ENCODE results near the gene BET1L. TPM values are rescaled to one million over a fixed set of nuclear protein-coding genes. Genes with fewer than 3 reads are reported as not detected.
"Not testable (repeated sequence)": the region's sequence is repeated elsewhere in the genome, so short reads cannot be mapped to it uniquely, and the experiment has no call there.

Gene BET1L
- total RNA-seq, 2 experiments from 2014 or later, result 39.3 to 44.5 TPM

DNA sequence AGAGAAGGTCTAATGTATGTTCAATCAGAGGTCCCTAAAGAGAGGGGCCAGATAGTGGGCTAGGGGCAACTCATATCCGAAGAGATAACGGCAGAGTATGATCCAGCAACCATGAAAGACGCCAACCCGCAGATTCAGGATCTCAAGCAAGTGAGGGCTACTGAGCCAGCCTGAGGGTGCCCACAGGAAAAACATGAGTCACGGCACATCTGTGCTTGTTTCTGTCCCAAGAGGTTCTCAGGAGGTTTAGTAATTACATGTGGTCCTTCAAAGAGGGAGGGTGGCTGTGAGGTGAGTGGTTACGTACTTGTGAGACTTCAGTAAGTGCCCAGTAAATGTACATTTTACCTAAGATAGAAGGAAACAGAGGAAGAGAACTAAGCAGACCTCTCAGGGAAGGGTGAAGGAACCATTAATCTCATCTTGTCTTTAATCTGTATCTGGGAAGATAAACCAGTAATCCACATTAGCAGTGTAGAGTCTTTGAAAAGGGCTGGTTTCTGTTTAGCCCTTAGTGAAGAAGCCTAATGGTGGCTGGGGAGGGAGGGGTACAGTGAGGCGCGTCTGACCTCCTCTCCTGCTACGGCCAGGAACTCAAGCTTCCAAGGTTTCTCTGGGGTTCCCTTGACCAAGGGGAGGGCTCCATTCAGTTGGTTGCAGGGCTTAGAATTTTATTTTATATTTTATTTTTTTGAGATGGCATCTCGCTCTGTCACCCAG is 18.7 kb upstream of the BET1L start:
- CTCF ChIA-PET, result no interaction called here
- DNase-seq, result no peak
- Mint-ChIP-seq H3K4me1 (peaks cover 4% of the 10 kb centered on the region), H3K27me3 (no peaks in the 10 kb centered on the region), H3K36me3 (ENCODE audit: low read depth) (peaks cover 5% of the 10 kb centered on the region), H3K27ac (no peak overlapping the region), H3K9me3 (no peaks in the 10 kb centered on the region), H3K4me3 (no peak overlapping the region)
- POLR2A ChIA-PET, result no interaction called here

DNA sequence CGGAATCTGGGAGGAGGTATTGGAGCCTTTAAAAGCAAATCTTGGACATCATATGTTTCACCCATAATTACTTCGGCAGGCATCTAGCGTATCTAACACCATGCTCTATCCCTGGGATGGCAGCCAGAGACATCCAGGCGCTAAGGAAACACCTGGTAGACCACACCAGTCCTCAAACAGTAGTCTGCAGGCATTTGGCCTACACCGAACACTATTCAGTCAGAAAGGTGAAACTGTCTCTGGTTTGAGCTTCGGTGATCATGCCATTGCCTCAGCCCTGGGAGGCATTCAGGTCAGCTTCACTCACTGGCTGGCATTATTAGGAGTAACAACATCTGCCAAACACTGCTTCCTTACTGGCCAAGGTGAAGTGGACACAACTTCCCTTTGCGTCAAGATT is 17.2 kb upstream of the BET1L start:
- no peaks in the 10 kb centered on the region for H3K27me3 Mint-ChIP-seq
- peaks cover 4% of the 10 kb centered on the region for H3K4me1 Mint-ChIP-seq
- POLR2A ChIA-PET, result no interaction called here
- CTCF ChIA-PET, result no interaction called here
- H3K27ac Mint-ChIP-seq, result no peak overlapping the region
- no peaks in the 10 kb centered on the region for H3K9me3 Mint-ChIP-seq
- H3K36me3 Mint-ChIP-seq (ENCODE audit: low read depth), result no peaks in the 10 kb centered on the region
- DNase-seq, result no peak
- no peak overlapping the region for H3K4me3 Mint-ChIP-seq

DNA sequence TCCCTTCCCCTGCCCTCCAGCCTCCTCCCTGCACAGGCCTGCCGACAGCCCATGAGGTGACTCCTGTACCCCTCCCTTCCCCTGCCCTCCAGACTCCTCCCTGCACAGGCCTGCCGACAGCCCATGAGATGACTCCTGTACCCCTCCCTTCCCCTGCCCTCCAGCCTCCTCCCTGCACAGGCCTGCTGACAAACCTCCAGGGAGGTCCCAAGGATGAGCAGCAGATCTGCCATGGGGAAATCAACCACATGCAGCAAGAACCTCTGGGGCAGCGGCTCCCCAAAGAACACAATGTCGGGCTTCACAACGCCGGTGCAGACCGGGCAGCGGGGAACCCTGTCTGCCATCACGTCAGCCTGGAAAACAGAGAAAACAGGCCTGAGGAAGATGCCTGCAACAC is 16.7 kb upstream of the BET1L start:
- no peak for DNase-seq
- ChIA-PET POLR2A (interaction anchor here (0.8 kb wide), 1 partner anchor 13 kb away, joined by 4 read pairs; the partner anchor contains the start of gene PSMD13), CTCF (interaction anchor here (1.1 kb wide), 1 partner anchor 27 kb away, joined by 3 read pairs; no protein-coding TSS in a partner anchor)
- H3K4me3 Mint-ChIP-seq, result no peak overlapping the region
- H3K27ac Mint-ChIP-seq, result no peak overlapping the region
- no peaks in the 10 kb centered on the region for H3K36me3 Mint-ChIP-seq (ENCODE audit: low read depth)
- peaks cover 4% of the 10 kb centered on the region for H3K4me1 Mint-ChIP-seq
- H3K27me3 Mint-ChIP-seq, result no peaks in the 10 kb centered on the region
- H3K9me3 Mint-ChIP-seq, result no peaks in the 10 kb centered on the region

DNA sequence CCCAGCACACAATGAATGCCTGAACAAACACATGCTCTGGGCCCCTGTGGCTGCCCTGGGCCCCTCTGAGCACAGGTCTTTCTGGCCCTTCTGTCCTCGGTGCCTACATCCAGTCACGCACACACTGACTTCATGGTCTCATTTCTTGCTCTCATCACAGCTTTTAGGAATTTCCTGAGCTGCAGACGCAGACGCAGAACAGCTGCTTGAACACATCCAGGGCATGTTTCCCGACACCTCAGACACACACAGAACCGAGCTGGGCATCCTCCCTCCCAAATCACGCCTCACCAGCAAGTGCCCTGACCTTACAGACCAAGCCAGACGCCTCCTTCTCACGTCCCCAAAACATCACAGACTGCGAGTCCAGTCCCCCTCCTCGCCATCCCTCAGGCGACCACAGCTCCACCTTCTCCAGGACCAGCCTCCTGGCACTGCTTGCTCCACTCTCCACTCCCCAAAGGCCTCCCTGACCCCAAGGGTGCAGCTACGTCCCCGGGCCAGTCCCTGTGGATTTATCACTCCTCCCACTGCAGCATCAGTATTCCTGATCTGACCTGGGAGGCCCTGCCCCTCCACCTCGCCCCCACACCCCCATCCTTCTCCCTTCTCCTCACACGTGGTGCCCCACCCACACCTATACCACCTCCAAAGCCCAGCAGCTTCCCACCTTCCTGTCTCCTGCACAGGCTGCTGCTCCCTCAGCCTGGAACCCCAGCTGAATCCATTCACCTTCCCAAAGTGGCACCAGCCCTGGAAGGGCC is 16.0 kb upstream of the BET1L start:
- no peak overlapping the region for H3K4me3 Mint-ChIP-seq
- H3K27ac Mint-ChIP-seq, result no peak overlapping the region
- no peaks in the 10 kb centered on the region for H3K27me3 Mint-ChIP-seq
- H3K9me3 Mint-ChIP-seq, result no peaks in the 10 kb centered on the region
- no peaks in the 10 kb centered on the region for H3K36me3 Mint-ChIP-seq (ENCODE audit: low read depth)
- H3K4me1 Mint-ChIP-seq, result peaks cover 4% of the 10 kb centered on the region
- ChIA-PET CTCF (interaction anchor here (1.1 kb wide), 1 partner anchor 28 kb away, joined by 3 read pairs; no protein-coding TSS in a partner anchor), POLR2A (interaction anchor here (0.8 kb wide), 1 partner anchor 14 kb away, joined by 4 read pairs; the partner anchor contains the start of gene PSMD13)
- no peak for DNase-seq

DNA sequence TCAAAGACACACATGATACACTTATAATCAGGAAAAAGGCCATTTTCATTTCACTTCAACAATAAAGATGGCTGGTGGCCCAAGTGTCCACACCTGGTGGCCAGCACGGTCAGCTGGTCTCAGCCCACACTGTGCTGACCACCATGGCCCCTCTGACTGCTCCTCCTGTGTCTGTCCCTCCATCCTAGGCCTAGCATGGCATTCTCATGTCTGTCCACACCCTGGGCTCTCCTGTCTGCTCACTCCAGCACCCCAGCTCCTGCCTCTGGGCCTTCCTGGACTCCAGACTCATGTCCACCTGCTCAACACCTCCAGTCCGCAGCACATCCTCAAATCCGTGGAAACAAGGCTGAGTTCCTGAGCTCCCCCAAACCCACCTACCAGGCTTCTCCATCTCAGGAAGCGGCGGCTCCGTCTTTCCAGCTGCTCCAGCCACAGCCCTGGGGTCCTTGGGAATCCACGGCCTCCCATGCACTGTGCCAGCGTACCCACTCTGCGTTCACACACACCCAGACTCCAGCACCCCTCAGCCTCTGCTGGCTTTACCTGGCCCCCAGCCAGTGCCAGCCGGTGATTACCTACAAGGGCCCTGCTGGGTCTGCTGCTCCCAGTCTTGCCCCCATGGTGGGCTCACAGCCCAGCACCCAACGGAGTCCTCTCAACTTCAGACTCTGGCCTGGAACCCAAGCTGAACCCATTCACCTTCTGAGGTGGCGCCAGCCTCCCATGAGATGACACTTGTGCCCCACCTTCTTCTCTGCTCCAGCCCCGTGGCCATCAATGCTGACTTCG is 15.0 kb upstream of the BET1L start:
- no peak overlapping the region for H3K27ac Mint-ChIP-seq
- no peaks in the 10 kb centered on the region for H3K36me3 Mint-ChIP-seq (ENCODE audit: low read depth)
- H3K27me3 Mint-ChIP-seq, result no peaks in the 10 kb centered on the region
- CTCF ChIA-PET, result no interaction called here
- no peak overlapping the region for H3K4me3 Mint-ChIP-seq
- POLR2A ChIA-PET, result interaction anchor here (1.2 kb wide), 1 partner anchor 10 kb away, joined by 3 read pairs; no protein-coding TSS in a partner anchor
- no peaks in the 10 kb centered on the region for H3K9me3 Mint-ChIP-seq
- no peak for DNase-seq
- peaks cover 13% of the 10 kb centered on the region for H3K4me1 Mint-ChIP-seq

- DNase-seq, result no peak
- no peaks in the 10 kb centered on the region for H3K36me3 Mint-ChIP-seq (ENCODE audit: low read depth)
- no peak overlapping the region for H3K27ac Mint-ChIP-seq
- H3K27me3 Mint-ChIP-seq, result no peaks in the 10 kb centered on the region
- H3K9me3 Mint-ChIP-seq, result no peaks in the 10 kb centered on the region
- CTCF ChIA-PET, result no interaction called here
- peaks cover 15% of the 10 kb centered on the region for H3K4me1 Mint-ChIP-seq
- H3K4me3 Mint-ChIP-seq, result no peak overlapping the region
- POLR2A ChIA-PET, result interaction anchor here (1.2 kb wide), 1 partner anchor 9 kb away, joined by 3 read pairs; no protein-coding TSS in a partner anchor
Measured at GRCh38 chr11:221539-221938, 14.3 kb upstream of the BET1L start.

GRCh38 chr11:220641-221215 is 13.5 kb upstream of the BET1L start:
- H3K27ac Mint-ChIP-seq; H3K4me3 Mint-ChIP-seq; H3K36me3 Mint-ChIP-seq (ENCODE audit: low read depth); H3K27me3 Mint-ChIP-seq; DNase-seq; CTCF ChIA-PET; H3K9me3 Mint-ChIP-seq: not testable (repeated sequence)
- H3K4me1 Mint-ChIP-seq, result peaks cover 11% of the 10 kb centered on the region
- POLR2A ChIA-PET, result interaction anchor here (1.2 kb wide), 1 partner anchor 8 kb away, joined by 3 read pairs; no protein-coding TSS in a partner anchor

DNA sequence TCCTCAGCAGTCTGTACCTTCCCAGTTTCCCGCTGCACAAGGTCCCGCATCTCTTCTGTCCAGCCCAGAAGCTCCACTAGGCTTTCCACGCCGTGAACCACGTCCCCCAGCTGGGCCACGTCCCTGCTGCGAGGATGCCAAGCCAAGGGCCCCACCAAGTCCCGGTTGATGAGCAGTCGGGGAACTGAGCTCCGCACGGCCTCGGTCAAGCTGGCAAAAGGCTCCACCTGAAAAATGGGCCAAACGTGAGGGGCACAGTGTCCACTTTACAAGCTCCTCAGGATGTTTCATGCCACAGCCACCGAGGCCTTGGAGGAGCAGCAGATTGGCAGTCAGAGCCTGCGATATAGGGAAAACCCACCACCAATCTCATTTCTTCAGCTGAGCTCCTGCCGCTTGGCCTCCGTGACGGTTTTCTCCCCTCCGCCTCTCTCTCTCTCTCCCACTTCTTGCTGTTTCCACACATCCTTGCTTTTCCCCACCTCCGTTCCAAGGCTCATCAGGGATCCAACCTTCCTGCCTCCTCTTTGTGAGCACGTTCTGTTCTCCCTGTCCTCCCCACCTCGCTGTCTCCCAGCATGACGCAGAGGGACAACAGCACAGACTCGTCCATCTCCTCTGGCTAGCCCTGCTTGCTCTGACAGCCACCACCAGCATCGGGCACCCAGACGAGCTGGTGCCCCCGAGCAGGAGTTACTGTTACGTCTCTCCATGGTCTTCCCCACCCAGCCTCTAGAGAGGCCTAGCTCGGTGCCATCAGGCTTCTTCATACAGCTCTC is 11.8 kb upstream of the BET1L start:
- Mint-ChIP-seq H3K27me3 (no peaks in the 10 kb centered on the region), H3K9me3 (no peaks in the 10 kb centered on the region), H3K4me1 (peaks cover 11% of the 10 kb centered on the region), H3K27ac (no peak overlapping the region), H3K36me3 (ENCODE audit: low read depth) (peaks cover 15% of the 10 kb centered on the region), H3K4me3 (no peak overlapping the region)
- ChIA-PET CTCF (interaction anchor here (0.9 kb wide), 1 partner anchor 528 kb away, joined by 3 read pairs; the partner anchor contains the start of gene TALDO1), POLR2A (interaction anchor here (0.6 to 4.4 kb wide), 2 partner anchors 11 to 48 kb away, joined by 3 to 27 read pairs; partner anchors contain the start of genes BET1L and RIC8A)
- DNase-seq, result no peak

- Mint-ChIP-seq H3K9me3 (no peaks in the 10 kb centered on the region), H3K27me3 (no peaks in the 10 kb centered on the region), H3K27ac (no peak overlapping the region), H3K4me1 (peaks cover 11% of the 10 kb centered on the region), H3K36me3 (ENCODE audit: low read depth) (peaks cover 28% of the 10 kb centered on the region), H3K4me3 (no peak overlapping the region)
- ChIA-PET CTCF (interaction anchor here (1.4 kb wide), 1 partner anchor 10 kb away, joined by 3 read pairs; no protein-coding TSS in a partner anchor), POLR2A (interaction anchor here (0.6 to 4.4 kb wide), 3 partner anchors 10 to 50 kb away, joined by 3 to 27 read pairs (median 4); partner anchors contain the start of genes BET1L and RIC8A)
- no peak for DNase-seq
Measured at GRCh38 chr11:217704-218103, 10.5 kb upstream of the BET1L start.

- Mint-ChIP-seq H3K9me3 (no peaks in the 10 kb centered on the region), H3K4me3 (no peak overlapping the region), H3K27ac (no peak overlapping the region), H3K36me3 (ENCODE audit: low read depth) (peaks cover 40% of the 10 kb centered on the region), H3K4me1 (peaks cover 14% of the 10 kb centered on the region), H3K27me3 (no peaks in the 10 kb centered on the region)
- CTCF ChIA-PET, result interaction anchor here (0.7 to 1.4 kb wide), 2 partner anchors 9 to 11 kb away, joined by 3 read pairs; partner anchors contain the start of genes BET1L and RIC8A
- no peak for DNase-seq
- POLR2A ChIA-PET, result interaction anchor here (0.7 to 4.4 kb wide), 6 partner anchors 8 to 57 kb away, joined by 3 to 27 read pairs (median 4); partner anchors contain the start of genes BET1L and RIC8A
Measured at GRCh38 chr11:216081-216974, 9.1 kb upstream of the BET1L start.

DNA sequence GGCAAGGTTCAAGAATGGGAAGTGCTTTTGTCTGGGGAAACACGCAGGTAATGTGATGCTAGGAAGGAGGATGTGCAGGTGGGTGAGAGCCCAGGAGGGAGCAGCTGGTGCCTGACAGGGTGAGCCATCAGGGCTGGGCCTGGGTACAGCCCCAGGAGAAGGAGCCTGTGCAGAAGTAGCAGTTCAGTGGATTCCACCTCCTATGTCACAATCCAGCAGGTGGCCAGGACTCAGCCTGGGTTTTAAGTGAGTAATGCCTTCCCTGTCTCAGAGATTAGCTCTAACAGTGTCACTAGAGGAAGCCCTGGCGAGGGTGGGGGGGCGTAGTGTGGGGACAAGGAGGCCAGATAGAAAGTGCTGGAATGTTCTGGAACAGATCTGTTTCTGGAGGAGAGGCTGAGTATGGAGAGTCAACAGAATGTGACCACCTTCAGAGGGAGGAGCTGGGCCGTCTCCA is 8.4 kb upstream of the BET1L start:
- no peak for DNase-seq
- POLR2A ChIA-PET, result interaction anchor here (0.7 to 4.4 kb wide), 4 partner anchors 8 to 58 kb away, joined by 3 to 27 read pairs (median 4); partner anchors contain the start of genes BET1L and RIC8A
- CTCF ChIA-PET, result no interaction called here
- Mint-ChIP-seq H3K36me3 (ENCODE audit: low read depth) (peaks cover 46% of the 10 kb centered on the region), H3K27ac (no peak overlapping the region), H3K9me3 (no peaks in the 10 kb centered on the region), H3K4me1 (peaks cover 21% of the 10 kb centered on the region), H3K27me3 (no peaks in the 10 kb centered on the region), H3K4me3 (no peak overlapping the region)

All from activated CD4-positive, alpha-beta memory T cell treated with anti-CD3 and anti-CD28 coated beads, Interleukin-2, amount 10 ng/mL, durations not matched to agents 7 days and 5 days (primary cell).